Measurements from ENCODE around the gene HAPLN2. TPM values are rescaled to one million over a fixed set of nuclear protein-coding genes. Genes with fewer than 3 reads are reported as not detected.
"Not testable (repeated sequence)": the region's sequence is repeated elsewhere in the genome, so short reads cannot be mapped to it uniquely, and the experiment has no call there.

Gene HAPLN2
- total and polyA plus RNA-seq, 2 donors (not counting 1 experiment from before 2014, with no cell fraction given): 0.13 TPM; not detected in 1

DNA sequence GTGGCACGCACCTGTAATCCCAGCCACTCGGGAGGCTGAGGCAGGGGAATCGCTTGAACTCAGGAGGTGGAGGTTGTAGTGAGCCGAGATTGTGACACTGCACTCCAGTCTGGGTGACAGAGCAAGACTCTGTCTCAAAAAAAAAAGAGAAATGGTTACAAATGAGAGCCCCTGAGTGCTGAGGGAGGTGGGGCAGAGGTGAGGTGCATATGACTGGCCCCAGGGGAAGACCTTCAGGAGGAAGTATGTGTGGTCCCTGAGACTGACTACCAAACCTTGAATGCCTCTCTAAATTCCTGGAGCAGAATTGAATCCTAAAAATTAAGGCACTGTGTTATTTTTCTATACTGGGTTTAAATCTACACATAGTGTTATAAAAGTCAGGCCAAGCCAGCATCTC, 11.9 kb upstream of the HAPLN2 start:
- peak; percentile 83 for ATAC-seq (ENCODE audit: low read depth)
- peak overlapping the region; percentile 62 for H3K27ac Mint-ChIP-seq
- H3K27ac ChIP-seq (ENCODE audit: low read length in 2 of 2): peak overlapping the region; percentile 45 to 51

DNA sequence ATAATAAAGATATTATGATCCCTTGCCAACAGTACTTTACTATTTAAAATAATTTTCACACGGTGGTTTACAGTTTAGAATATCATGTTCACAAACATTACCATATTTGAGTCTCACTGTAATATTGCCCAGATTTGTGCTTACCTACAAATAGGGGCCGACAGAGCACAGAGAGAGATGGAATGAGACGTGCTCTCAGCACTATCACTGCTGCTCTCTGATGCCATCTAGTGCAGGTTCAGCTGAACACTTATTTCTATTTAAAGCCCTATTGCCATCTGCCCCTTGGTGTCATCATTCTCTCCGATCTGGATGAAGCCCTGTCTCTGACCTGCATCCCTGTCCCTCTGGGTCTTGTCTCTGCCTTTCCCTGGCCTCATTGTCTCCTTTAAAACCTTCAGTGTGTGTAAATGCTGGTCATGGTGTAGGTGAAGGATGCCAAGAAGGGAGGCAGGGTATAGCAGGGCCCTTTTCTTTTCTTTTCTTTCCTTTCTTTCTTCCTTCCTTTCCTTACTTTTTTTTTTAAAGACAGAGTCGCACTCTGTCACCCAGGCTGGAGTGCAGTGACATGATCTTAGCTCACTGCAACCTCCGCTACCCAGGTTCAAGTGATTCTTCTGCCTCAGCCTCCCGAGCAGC, 11.1 kb upstream of the HAPLN2 start:
- H4K20me1 ChIP-seq (ENCODE audit: control insufficient read depth, insufficient read depth, low read length, poor library complexity, severe bottlenecking): no peaks in the 10 kb centered on the region
- H3K4me1 ChIP-seq (ENCODE audit: control insufficient read depth in 2 of 2, insufficient read depth in 2 of 2, low read length in 2 of 2): peaks cover 22 to 28% of the 10 kb centered on the region in 2 donors
- Mint-ChIP-seq H3K4me3 (peak overlapping the region; percentile 71), H3K27me3 (peaks cover 10% of the 10 kb centered on the region), H3K27ac (peak overlapping the region; percentile 81), H3K9me3 (ENCODE audit: insufficient read depth) (no peaks in the 10 kb centered on the region), H3K4me1 (peaks cover 26% of the 10 kb centered on the region)
- TF ChIP-seq, protein P1, sequence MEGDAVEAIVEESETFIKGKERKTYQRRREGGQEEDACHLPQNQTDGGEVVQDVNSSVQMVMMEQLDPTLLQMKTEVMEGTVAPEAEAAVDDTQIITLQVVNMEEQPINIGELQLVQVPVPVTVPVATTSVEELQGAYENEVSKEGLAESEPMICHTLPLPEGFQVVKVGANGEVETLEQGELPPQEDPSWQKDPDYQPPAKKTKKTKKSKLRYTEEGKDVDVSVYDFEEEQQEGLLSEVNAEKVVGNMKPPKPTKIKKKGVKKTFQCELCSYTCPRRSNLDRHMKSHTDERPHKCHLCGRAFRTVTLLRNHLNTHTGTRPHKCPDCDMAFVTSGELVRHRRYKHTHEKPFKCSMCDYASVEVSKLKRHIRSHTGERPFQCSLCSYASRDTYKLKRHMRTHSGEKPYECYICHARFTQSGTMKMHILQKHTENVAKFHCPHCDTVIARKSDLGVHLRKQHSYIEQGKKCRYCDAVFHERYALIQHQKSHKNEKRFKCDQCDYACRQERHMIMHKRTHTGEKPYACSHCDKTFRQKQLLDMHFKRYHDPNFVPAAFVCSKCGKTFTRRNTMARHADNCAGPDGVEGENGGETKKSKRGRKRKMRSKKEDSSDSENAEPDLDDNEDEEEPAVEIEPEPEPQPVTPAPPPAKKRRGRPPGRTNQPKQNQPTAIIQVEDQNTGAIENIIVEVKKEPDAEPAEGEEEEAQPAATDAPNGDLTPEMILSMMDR (IDR thresholded peaks at IDR 0.05): peak; percentile 80
- TF ChIP-seq EZH2 (IDR thresholded peaks at IDR 0.05; ENCODE audit: borderline replicate concordance, insufficient read depth, low read depth, low read length, poor library complexity, severe bottlenecking): no peak
- intact Hi-C loops (cut with micrococcal nuclease): loop anchor here (1.0 to 5.0 kb wide), 6 partner anchors 24 to 161 kb away; partner anchors contain the start of genes IQGAP3 and MEF2D
- no peak overlapping the region for H2AFZ ChIP-seq (ENCODE audit: insufficient read depth, low read depth, low read length, poor library complexity, severe bottlenecking)
- no peak overlapping the region for H3K9ac ChIP-seq (ENCODE audit: low read length)
- no peaks in the 10 kb centered on the region for H3K9me3 ChIP-seq (ENCODE audit: control extremely low read depth in 1 of 3, control insufficient read depth in 2 of 3, insufficient read depth in 1 of 3, low read length in 2 of 3)
- ChIA-PET CTCF (interaction anchor here (0.6 to 7.8 kb wide), 33 partner anchors 9 to 242 kb away, joined by 3 to 126 read pairs (median 6); partner anchors contain the start of genes GPATCH4, IQGAP3, MEF2D and NAXE), POLR2A (interaction anchor here (1.0 to 1.8 kb wide), 5 partner anchors 17 to 127 kb away, joined by 5 to 8 read pairs (median 6); partner anchors contain the start of genes MEF2D, NAXE and TTC24)
- peaks cover 6% of the 10 kb centered on the region for H3K79me2 ChIP-seq (ENCODE audit: control insufficient read depth, insufficient read depth, low read length)
- no peak overlapping the region for H3K4me3 ChIP-seq (ENCODE audit: control extremely low read depth in 1 of 5, extremely low read depth in 1 of 5, insufficient read depth in 1 of 5, low read depth in 2 of 5, low read length in 4 of 5)
- DNase-seq (peak; percentile 86), ATAC-seq (ENCODE audit: low read depth) (peak; percentile 81)
- no peak overlapping the region for H3K27ac ChIP-seq (ENCODE audit: low read length in 2 of 2)
- H3K27me3 ChIP-seq (replicated peaks in 1 of 4; ENCODE audit: control extremely low read depth in 1 of 4, control insufficient read depth in 3 of 4, insufficient read depth in 4 of 4, low read length in 3 of 4): peaks cover 0 to 10% (median 3%) of the 10 kb centered on the region in 4 experiments
- H3K4me2 ChIP-seq (replicated peaks; ENCODE audit: low read depth, low read length, poor library complexity, severe bottlenecking): peak overlapping the region; percentile 59
- WGBS (ENCODE audit: insufficient coverage): 23% methylated on average over 5 of the region's 7 CpGs
- no peaks in the 10 kb centered on the region for H3K36me3 ChIP-seq (replicated peaks in 1 of 2; ENCODE audit: control extremely low read depth in 1 of 2, control insufficient read depth in 1 of 2, extremely low read depth in 1 of 2, insufficient read depth in 2 of 2, low read length in 1 of 2)

More for the DNA sequence above, 11.9 kb upstream of the HAPLN2 start:
- peaks cover 14% of the 10 kb centered on the region for H3K79me2 ChIP-seq (ENCODE audit: control insufficient read depth, insufficient read depth, low read length)
- not testable (repeated sequence) for H3K9me3 Mint-ChIP-seq (ENCODE audit: insufficient read depth); H3K27me3 ChIP-seq (replicated peaks in 1 of 4; ENCODE audit: control extremely low read depth in 1 of 4, control insufficient read depth in 3 of 4, insufficient read depth in 4 of 4, low read length in 3 of 4); H3K27me3 Mint-ChIP-seq; H2AFZ ChIP-seq (ENCODE audit: insufficient read depth, low read depth, low read length, poor library complexity, severe bottlenecking); H3K9ac ChIP-seq (ENCODE audit: low read length); H4K20me1 ChIP-seq (ENCODE audit: control insufficient read depth, insufficient read depth, low read length, poor library complexity, severe bottlenecking); H3K9me3 ChIP-seq (ENCODE audit: control extremely low read depth in 1 of 3, control insufficient read depth in 2 of 3, insufficient read depth in 1 of 3, low read length in 2 of 3); H3K36me3 ChIP-seq (replicated peaks in 1 of 2; ENCODE audit: control extremely low read depth in 1 of 2, control insufficient read depth in 1 of 2, extremely low read depth in 1 of 2, insufficient read depth in 2 of 2, low read length in 1 of 2)
- POLR2A ChIA-PET: interaction anchor here (0.7 to 1.3 kb wide), 3 partner anchors 28 to 102 kb away, joined by 3 to 6 read pairs (median 6); partner anchors contain the start of gene TTC24
- peak overlapping the region; percentile 59 for H3K4me2 ChIP-seq (replicated peaks; ENCODE audit: low read depth, low read length, poor library complexity, severe bottlenecking)
- H3K4me1 ChIP-seq (ENCODE audit: control insufficient read depth in 2 of 2, insufficient read depth in 2 of 2, low read length in 2 of 2): peaks cover 26 to 32% of the 10 kb centered on the region in 2 donors
- WGBS (ENCODE audit: insufficient coverage): 41% methylated on average over 4 of the region's 4 CpGs
- H3K4me3 ChIP-seq (ENCODE audit: control extremely low read depth in 1 of 5, extremely low read depth in 1 of 5, insufficient read depth in 1 of 5, low read depth in 2 of 5, low read length in 4 of 5): peak overlapping the region in 1 of 5 experiments; percentile 11
- CTCF ChIA-PET: interaction anchor here (2.0 to 7.8 kb wide), 10 partner anchors 10 to 223 kb away, joined by 9 to 126 read pairs (median 32); partner anchors contain the start of genes GPATCH4, NAXE and TTC24
- peak overlapping the region; percentile 63 for H3K4me3 Mint-ChIP-seq
- intact Hi-C loops (cut with micrococcal nuclease): loop anchor here (5.0 kb wide), 1 partner anchor 35 kb away; the partner anchor contains the start of gene IQGAP3
- peaks cover 30% of the 10 kb centered on the region for H3K4me1 Mint-ChIP-seq
- DNase-seq: peak; percentile 85

Data from B cell (primary cell).